ENCODE results near the gene C22orf23.
"Not testable (repeated sequence)": the region's sequence is repeated elsewhere in the genome, so short reads cannot be mapped to it uniquely, and the experiment has no call there.

The C22orf23 gene

DNA sequence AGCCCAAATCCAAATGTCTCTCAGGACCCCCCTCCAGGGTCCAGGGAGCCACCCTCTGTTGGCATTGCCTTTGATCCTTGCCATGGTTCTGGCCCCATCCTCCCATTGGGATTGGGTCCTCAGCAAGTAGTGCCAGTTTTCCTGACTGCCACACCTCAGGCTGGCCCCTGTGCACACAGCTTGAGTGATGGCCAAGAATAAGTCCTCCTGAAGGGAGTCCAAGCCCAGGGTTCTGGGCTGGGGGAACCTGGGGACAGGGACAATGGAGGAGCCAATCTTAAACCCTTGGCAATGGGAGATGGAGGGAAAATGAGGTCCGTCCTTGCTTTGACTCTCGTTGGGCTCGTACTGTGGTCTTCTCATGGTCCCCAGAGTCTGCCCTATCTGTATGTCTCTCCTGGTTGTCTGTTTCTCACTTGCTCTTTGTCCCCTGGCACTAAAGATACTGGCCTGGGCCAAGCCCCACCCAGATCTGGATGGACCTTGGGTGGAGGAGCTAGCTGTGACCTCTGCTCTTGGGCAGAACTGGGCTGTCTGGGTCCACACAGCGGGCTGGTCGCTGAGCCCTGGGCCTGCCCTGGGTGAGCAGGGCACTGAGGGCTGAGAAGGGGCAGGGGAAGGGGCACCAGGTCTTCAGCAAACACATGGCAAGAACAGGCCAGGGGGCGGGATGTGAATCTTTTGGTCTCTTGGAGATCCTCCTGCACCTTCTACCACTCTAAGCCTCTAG lies 28.0 kb upstream of the C22orf23 start:
- DNase-seq: no peak

DNA sequence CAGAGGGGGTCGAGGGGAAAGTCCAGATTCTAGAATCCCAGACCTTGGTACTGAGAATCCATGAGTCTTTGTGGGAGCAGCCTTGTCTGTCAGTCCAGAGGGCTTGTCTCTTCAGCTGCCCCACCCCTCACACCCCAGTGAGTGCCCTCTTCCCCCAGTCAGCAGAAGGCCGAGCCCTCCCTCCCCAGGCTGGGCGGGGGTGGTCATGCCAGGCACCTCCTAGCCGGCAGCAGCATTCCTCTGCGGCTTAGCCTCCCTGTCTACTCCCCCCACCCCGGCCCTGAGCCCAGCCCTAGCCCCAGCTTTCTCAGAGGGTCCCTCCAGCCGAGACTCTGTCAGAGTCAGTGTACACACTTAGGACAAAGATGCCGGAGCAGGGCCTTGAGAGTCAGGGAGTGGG lies 26.4 kb upstream of the C22orf23 start:
- DNase-seq: no peak

DNA sequence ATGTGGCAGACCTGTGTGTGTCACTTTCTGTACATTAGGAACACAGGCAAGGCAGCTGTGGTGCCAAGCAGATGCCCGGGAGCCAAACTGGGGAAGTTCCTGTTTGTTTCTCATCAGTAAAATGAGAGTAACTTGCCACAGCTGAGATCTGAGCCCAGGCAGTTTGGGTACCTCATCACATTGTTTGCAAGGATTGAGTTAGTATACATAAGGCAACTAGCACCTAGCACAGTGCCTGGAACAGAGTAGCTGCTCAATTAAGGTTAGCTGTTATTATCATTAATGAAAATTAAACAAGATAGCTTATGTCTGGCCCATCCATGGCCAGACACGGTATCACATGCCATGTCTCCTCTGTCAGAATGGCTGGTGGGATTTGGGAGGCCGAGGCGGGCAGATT lies 23.1 kb upstream of the C22orf23 start:
- no peak for DNase-seq

DNA sequence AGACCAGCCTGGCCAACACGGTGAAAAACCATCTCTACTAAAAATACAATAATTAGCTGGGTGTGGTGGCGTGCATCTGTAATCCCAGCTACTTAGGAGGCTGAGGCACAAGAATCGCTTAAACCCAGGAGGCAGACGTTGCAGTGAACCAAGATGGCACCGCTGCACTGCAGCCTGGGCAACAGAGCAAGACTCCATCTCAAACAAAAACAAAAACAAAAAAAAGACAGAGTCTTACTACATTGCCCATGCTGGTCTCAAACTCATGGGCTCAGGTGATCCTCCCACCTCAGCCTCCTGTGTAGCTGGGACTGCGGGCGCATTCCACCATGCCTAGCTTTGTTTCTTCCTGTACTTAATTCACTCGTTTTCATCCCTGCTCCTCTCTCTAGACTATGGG lies 22.6 kb upstream of the C22orf23 start:
- not testable (repeated sequence) for DNase-seq

DNA sequence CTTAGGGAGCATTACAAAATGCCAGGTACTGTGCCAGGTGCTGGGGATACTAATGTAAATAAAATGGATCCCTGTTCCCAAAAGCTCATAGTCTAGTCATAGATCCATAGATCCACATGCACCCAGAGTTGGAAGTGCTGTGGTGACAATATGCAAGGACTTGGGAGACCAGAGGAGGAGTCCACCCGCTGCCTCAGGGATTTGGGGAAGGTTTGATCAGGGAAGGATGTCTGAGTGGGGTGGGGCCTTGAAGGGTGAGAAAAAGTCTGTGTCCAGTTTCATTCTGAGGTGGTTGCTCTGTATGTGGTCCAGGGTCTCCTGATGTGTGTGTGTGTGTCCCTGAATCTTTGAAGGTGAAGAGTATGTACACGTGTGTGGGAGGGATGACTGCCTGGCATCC lies 21.8 kb upstream of the C22orf23 start:
- no peak for DNase-seq

DNA sequence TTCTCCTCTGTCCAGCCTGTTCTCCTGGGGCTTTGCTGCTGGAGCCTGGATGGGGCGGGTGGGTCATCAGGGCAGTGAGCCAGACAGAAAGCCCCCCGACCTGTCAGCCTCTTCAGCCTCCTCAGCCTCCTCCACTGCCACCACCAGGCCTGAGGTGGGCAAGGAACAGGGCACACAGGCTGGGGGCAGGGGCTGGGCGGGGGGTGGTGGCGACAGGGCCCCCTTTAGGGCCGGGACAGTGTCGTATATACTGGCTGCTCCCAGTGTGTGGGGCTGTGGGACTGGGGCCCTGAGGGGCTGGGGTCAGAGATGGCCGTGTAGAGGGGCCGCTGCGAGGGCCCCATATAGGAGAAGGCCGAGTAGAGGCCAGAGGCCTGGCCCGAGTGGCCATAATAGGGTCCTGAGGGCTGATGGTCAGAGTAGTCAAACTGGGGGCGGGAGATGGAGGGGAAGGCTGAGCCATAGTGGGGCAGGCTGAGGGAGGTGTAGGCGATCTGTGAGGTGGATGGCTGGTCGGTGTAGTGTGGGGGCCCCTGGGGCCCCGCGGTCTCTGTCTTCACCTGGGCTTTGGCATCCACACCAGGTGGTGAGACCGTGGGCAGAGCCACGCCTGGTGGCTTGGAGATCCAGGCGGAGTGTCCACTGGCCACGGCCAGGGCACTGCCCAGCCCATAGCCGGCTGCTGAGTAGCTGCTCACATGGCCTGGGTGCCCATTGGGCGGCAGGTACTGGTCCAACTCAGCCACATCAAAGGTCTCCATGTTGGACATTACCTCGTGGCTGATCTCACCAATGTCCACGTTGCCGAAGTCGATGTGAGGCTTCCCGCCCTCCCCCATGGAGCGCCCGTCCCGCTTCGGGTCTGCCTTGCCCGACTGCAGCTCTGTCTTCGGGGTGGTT lies 20.1 kb upstream of the C22orf23 start:
- no peak for DNase-seq

DNA sequence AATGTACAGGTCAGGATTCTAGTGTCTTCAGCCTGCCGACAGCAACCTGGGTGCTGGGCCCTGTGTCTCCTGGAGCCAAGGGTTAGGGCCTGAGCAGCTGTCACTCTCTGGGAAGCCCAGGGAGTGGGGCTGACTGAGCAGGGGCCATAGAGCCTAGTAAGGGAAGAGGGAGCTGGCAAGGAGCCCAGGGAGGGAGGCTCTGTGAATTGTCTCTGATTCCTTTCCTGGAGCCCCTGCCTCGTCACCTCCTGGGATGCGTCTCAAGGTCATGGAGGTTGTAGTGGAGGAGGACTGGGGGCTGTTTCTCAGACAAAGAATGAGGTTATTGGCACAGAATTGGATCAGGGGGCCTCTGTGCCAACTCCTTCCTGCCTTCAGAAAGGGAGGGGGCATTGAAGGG lies 19.1 kb upstream of the C22orf23 start:
- no peak for DNase-seq

DNA sequence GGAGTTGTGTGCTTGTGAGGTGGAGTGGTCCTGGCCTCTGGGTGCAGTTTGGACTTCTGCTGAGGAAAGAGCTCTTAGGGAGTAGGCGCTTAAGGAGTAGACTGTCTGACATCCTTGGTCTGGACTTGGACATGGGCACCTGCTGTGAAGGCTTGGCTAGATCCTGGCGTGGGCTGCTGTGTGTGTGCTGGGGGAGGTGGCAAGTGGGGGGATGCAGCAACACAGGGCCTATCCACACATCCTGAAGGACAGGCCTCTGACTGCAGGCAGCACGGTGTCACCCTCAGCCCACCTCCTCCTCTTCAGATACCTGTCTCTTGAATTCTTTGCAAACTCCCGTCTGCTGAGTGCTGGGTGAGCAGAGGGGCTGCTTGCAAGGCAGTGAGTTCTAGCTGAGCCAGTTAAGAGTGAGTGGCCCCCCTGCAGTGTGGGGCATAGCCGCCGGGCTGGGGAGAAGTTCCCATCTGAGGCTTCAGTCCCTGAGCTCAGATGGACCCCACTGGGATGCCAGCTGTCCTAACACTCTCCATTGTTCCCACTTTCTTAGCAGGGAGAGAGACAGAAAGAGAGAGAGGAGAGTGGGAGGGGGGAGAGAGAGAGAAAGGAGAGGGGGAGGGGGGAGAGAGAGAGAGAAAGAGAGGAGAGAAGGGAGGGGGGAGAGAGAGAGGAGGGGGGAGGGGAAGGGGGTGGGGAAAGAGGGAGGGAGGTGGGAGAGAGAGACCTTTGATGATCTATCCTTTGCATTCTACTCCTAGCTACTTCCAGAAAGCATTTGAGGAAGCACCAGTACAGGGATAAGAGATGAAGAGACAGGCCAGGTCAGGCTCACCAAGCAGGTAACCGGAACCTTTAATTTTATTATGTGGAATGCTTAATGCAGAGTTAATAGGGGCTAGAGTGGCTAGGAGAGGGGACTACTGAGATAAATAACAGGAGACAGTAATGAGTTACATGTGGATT lies 18.4 kb upstream of the C22orf23 start:
- DNase-seq: no peak

DNA sequence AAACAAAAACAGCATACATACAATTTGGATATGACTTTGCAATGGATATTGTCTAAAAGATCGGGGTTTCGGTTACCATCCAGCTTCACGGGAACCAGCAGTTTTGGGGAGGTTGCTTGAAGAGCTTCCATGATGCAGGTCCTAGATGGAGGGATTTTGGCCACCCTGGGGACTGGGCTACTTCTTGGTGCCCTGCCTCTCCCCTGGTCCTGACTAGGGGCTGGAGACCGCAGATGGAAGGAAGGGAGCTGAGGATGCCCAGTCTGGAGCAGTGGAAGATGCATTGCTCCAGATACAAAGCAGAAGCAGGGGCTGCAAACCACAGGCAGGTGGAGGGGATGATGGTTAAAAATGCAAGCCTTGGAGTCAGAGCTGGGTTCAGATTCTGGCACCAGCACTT lies 17.5 kb upstream of the C22orf23 start:
- no peak for DNase-seq

DNA sequence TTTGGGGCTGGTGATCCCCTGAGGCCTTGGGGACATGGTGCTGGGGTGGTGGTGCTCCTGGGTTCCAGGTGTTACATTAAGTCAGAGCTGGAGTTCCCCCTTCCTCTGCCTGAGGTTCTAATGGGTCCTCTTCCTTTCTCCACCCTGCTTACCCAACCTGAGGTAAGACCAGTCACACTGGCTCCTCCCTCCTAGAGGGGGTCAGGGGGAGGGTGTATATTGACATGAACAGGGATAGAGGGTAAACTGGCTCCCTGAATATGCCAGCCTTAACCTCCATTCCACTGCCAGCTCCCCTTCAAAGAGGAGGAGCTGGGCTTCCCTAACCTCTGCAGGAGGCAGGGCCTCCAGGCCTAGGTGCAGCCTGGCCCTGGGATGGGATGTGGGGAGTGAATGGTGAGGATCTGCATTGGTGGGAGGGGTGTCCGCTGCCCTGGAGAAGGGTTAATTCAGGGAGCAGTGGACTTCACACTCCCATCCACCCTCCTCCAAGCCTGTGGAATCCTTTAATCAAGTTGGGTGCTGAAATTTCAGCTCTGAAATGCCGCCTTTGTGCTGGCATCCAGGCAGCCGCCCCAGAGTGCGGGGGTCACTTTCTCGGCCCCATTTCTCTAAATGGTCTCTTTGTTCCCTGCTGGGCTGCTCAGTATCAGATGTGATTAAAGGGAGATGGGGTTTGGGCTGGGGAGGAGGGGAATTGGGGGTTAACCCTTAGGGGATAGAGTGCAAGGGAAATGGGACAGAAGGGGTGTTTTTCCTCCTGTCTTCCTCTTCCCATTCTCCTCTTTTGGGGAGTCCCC lies 15.3 kb upstream of the C22orf23 start:
- no peak for DNase-seq

DNA sequence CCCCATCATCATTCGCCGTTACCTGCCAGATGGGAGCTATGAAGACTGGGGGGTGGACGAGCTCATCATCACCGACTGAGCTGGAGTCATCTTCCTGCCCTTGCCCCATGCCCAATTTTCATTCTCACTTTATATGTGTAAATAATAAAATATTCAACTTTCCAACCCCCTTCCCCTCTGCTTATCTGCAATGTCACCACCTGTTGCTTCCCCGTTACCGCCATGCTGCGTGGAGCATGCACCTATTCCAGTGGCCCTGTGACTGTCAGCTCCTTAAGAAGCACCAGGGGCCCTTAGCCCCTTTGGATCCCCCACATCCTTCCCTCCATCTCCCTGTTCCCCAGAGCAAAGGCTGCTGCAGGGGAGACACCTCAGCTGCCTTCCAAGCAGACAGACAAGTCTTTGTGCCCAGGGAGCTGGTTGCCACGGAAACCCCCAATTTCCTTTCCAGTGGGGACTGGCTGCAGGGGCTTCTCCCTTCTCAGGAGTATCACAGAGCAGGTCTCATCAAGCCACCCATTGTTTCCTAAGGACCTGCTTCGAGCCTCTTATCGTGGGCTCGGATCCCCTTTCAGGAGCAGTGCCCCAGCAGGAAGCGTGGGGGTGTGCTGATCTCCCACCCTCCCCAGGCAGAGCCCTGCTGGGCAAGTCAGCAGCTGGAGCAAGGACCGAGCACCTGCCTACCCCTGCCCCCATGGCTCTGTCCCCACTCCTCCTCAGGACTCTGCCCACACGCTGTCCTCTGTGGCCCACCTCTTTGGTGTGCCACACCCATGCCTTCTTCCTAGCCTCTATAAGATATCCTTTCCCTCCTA lies 14.4 kb upstream of the C22orf23 start:
- no peak for DNase-seq

DNA sequence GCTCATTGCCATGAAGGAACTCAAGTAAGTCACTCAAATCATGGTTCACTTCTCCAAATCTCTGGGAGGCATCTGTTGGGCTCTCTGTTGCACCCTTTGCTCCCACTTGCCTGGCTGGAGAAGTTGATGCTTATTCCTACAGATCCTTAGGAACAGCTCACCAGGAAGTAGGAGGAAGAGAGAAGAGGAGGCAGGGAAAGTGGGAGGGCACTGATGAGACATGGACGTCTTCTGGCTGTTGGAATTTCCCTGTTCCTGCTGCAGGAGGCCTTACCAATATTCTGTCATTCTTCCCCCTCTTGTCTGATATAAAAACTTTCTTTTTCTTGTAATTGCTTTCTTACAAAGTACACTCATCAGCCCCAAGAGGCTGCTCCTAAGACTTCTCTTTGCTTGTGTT lies 13.7 kb upstream of the C22orf23 start:
- no peak for DNase-seq

DNA sequence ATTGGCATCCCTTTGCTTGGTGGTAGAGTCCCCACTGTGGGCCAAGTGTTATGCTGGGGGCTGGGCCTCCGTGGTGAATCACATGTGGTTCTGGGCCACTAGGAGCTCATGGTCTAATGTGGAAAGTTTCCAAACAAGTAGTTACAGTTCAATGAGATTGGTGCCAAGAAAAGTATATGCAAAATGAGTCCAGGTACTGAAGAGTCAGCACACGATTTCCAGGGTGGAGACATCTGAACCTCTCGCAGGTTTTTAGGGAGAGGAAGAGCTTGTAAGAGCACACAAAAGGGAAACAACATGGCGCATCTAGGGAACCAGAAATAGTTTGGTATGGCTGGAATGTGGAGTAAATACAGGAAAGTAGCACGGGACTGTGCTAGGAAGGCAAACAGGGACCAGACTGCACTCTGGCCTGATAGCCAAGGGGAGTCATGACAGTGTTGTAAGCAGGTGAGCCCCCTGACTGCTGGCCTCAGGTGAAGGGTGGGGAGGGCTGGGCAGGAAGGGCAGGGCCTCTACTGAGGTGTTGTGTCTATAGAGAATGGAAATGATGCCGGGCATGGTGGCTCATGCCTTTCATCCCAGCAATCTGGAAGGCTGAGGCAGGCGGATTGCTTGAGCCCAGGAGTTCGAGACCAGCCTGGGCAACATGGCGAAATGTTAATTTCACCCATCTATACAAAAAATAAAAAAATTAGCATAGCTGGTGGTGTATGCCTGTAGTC lies 12.7 kb upstream of the C22orf23 start:
- DNase-seq: no peak

DNA sequence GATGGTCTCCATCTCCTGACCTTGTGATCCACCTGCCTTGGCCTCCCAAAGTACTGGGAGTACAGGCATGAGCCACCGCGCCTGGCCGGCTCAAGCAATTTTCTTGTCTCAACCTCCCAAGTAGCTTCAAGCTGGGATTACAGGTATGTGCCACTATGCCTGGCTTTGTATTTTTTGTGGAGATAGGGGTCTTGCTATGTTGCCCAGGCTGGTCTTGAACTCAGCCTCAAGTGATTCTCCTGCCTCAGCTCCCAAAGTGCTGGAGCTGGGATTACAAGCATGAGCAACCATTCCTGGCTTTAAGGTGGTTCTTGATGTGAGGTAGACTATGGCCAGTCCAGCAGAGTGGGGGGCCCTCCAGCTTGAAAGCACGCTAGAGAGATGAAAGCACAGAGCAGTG lies 7.7 kb upstream of the C22orf23 start:
- no peak for DNase-seq

DNA sequence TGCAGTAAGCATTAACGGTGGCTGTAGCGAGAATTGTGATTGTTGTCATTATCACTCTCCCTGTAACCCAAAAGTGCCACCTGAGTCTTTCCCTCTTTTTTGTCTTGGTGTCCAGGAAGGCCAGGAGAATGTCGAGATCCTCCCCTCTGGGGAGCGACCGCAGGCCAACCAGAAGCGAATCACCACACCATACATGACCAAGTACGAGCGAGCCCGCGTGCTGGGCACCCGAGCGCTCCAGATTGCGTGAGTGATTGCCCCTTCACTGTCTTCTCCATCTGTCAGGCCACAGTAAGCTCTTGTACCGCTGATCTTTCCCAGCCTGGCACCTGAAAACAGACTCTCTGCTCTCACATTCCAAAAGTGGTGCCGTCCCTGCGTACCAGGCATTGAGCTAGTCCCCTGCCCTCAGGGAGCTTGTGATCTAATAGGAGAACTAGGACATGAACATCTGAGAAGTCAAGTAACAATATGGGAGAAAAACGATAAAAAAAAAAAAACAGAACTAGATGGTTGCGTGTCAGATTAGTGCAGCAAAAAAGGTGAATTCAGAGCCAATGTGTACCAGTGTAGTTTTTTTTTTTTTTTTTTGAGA lies 5.9 kb upstream of the C22orf23 start:
- DNase-seq: no peak

DNA sequence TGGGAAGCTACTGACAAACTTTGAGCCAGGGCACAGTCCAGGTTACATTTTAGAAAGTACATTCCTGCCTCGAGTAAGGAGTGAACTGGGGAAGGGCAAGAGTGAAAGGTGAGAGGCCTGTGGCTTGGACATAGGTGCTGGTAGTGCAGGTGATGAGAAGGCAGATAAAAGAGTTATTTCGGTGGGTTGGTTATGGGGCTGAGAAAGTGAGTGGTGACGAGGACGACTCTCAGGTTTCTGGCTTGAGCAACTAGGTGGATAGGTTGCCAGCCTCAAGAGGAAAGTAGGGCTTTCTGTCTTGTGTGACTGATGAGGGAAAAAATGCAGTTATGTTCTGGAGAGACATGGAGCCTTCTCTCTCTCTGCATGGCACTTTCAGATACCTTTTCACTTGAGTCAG lies 3.8 kb upstream of the C22orf23 start:
- no peak for DNase-seq

DNA sequence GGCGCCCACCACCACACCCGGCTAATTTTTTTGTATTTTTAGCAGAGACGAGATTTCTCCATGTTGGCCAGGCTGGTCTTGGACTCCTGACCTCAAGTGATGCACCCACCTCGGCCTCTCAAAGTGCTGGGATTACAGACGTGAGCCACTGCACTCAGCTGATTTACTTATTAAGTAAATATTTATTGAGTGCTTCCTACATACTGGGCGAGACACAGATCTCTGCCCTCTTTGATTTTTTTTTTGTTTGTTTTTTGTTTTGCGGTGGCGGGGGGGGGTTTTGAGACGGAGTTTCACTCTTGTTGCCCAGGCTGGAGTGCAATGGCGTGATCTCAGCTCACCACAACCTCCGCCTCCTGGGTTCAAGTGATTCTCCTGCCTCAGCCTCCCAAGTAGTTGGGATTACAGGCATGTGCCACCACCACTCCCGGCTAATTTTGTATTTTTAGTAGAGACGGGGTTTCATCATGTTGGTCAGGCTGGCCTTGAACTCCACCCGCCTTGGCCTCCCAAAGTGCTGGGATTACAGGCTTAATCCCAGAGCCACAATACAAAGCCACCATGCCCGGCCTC lies 2.5 kb upstream of the C22orf23 start:
- DNase-seq: not testable (repeated sequence)

DNA sequence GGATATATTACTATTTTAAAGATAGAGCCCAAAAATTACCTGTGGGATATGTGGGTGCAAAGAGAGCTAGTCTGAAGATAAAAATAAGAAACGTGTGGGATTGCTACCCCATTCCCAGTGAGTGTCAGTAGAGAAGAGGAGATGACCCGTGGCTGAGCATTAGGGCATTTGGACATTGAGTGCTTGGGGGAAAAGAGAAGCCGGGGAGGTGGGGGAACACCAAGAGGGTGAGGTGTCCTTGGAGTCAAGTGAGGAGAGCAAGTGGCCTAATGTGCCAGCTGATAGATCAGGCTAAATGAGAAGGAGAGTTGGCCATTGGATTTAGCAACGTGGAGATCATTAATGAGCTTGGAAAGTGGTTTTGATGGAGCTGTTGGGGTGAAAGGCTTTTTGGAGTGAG lies 1.3 kb upstream of the C22orf23 start:
- DNase-seq: no peak

DNA sequence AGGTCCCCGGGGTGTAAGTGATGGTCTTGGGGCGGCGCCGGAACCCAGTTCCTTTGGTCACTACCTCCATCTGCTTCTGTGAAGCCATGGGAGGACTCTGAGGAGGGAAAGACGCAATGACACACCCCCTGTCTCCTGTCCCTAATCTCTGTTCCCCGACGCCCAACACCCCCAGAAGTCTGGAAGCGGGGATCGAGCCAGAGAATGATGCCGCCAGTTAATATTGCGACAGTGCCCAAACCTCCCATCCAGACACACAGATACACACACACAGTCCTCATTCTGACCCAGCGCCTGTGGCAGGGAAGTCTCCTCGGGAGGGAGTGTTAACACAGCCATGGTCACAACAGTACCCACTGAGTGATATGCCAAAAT lies 352 bp downstream of the C22orf23 start:
- no peak for DNase-seq

DNA sequence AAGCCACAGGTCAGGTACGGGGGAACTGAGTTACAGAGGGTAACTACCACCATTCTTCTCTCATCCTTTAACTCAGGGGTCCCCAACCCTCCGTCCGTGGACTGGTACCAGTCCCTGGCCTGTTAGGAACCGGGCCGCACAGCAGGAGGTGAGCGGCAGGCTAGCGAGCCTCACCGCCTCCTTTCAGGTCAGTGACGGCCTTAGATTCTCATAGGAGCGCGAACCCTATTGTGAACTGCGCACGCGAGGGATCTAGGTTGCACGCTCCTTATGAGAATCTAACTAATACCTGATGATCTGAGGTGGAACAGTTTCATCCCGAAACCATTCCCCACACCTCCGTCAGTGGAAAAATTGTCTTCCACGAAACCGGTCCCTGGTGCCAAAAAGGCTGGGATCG lies 772 bp downstream of the C22orf23 start:
- not testable (repeated sequence) for DNase-seq
